Endothelial cell of umbilical vein (primary cell): Measurements from ENCODE around the gene PLEKHG5.

Experiments used
- EZH2 ChIP-seq: IDR thresholded peaks from 2 replicates; pipeline ENCODE4 v1.6.1; 2012; ENCODE audit warnings: borderline replicate concordance, low read depth, mild to moderate bottlenecking, moderate library complexity, low read length, inconsistent platforms; ENCODE audit not compliant: severe bottlenecking
- GATA2 ChIP-seq: IDR thresholded peaks from 2 replicates; pipeline ENCODE4 v1.7.0; 2011; ENCODE audit warnings: low read depth, mild to moderate bottlenecking, moderate library complexity, mixed read lengths, low read length; ENCODE audit not compliant: insufficient read length, insufficient read depth
- POLR2A ChIP-seq: IDR thresholded peaks from 2 replicates; pipeline ENCODE4 v1.6.1; 2012; ENCODE audit warnings: low read depth, mild to moderate bottlenecking, control low read depth, low read length
- TF ChIP-seq, protein P1 (sequence below), 2 donors: IDR thresholded peaks; 1 replicate in 1 of 2; 2 replicates in 1 of 2; pipeline ENCODE4 v1.5.1; 2011; ENCODE audit warnings: low read length in 2 of 2, mild to moderate bottlenecking in 2 of 2, moderate library complexity in 2 of 2, control low read depth in 1 of 2, inconsistent platforms in 1 of 2, low read depth in 1 of 2; ENCODE audit not compliant: insufficient read depth in 1 of 2; ENCODE audit errors: extremely low read depth in 1 of 2
- TF ChIP-seq, protein P2 (sequence below): IDR thresholded peaks from 2 replicates; pipeline ENCODE4 v1.6.1; 2011; ENCODE audit not compliant: insufficient read depth, insufficient read length

DNA sequence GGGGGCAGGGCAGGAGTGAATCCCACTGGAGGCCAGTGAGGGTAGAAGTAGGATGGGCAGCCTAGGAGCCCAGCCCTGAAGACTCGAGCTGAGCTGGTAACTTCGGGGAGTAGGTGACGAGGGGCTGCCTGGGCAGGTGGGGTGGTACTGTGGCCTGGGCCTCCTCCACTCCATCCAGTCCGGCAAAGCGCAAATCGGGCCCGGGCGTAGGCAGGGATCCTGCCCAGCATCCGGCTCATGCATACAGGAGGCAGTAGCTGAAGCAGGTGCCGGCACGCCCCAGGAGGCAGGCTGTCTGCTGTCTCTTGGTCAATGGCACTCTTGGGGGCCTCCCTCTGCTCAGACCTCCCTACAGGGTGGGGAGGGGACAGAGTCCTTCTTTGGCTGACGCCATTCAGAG is 24.2 kb downstream of the PLEKHG5 start:
- TF ChIP-seq, protein P1, sequence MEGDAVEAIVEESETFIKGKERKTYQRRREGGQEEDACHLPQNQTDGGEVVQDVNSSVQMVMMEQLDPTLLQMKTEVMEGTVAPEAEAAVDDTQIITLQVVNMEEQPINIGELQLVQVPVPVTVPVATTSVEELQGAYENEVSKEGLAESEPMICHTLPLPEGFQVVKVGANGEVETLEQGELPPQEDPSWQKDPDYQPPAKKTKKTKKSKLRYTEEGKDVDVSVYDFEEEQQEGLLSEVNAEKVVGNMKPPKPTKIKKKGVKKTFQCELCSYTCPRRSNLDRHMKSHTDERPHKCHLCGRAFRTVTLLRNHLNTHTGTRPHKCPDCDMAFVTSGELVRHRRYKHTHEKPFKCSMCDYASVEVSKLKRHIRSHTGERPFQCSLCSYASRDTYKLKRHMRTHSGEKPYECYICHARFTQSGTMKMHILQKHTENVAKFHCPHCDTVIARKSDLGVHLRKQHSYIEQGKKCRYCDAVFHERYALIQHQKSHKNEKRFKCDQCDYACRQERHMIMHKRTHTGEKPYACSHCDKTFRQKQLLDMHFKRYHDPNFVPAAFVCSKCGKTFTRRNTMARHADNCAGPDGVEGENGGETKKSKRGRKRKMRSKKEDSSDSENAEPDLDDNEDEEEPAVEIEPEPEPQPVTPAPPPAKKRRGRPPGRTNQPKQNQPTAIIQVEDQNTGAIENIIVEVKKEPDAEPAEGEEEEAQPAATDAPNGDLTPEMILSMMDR (IDR thresholded peaks at IDR 0.05; ENCODE audit: extremely low read depth in 1 of 2, insufficient read depth in 1 of 2, low read depth in 1 of 2, low read length in 2 of 2): no peak
- TF ChIP-seq POLR2A (no peak), GATA2 (no peak), EZH2 (no peak)
- TF ChIP-seq, protein P2, sequence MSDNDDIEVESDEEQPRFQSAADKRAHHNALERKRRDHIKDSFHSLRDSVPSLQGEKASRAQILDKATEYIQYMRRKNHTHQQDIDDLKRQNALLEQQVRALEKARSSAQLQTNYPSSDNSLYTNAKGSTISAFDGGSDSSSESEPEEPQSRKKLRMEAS: no peak
